Caco-2 (cell line): Measurements from ENCODE around the gene PPP2R5E. TPM values are rescaled to one million over a fixed set of nuclear protein-coding genes. Genes with fewer than 3 reads are reported as not detected.

ENCODE experiments used
- BruUV-seq: library from RNA; stranded (reverse); fragments of 400-500 nt; replicated peaks from 2 replicates; lab custom pipeline; 2021; lab: Mats Ljungman, UMichigan
- CTCF ChIA-PET: fragments of 300-600 bp; sonication (Branson Sonifier 250); formaldehyde crosslinking; loops from one replicate; lab custom pipeline; 2022; ENCODE audit warnings: antibody characterized with exemption; lab: Charles Lee
- POLR2A ChIA-PET: fragments of 300-600 bp; sonication (Branson Sonifier 250); formaldehyde crosslinking; loops from one replicate; lab custom pipeline; 2022; ENCODE audit warnings: antibody characterized with exemption; lab: Charles Lee
- DNase-seq, 2 experiments: peaks; one replicate each; pipeline versions ENCODE4 v3.0.0 to v3.0.0-alpha.2; 2020 to 2022
- H3K27me3 ChIP-seq: replicated peaks from 2 replicates; pipeline ENCODE4 v1.6.0; 2011; ENCODE audit warnings: low read length; ENCODE audit not compliant: control insufficient read depth, insufficient read depth
- H3K36me3 ChIP-seq: 2 replicates; pipeline ENCODE4 v1.5.1; 2011; ENCODE audit warnings: low read length; ENCODE audit not compliant: control insufficient read depth, insufficient read depth
- H3K4me1 ChIP-seq: fragments of 250-450 bp; sonication (Bioruptor Pico); 2 replicates; pipeline ENCODE4 v1.5.1; 2020; ENCODE audit warnings: mild to moderate bottlenecking
- H3K4me3 ChIP-seq: 2 replicates; pipeline ENCODE4 v1.5.1; 2011; ENCODE audit warnings: low read depth, mild to moderate bottlenecking, control low read depth, low read length
- H3K9me3 ChIP-seq: fragments of 250-450 bp; sonication (Bioruptor Pico); 2 replicates; pipeline ENCODE4 v1.5.1; 2020; ENCODE audit warnings: mild to moderate bottlenecking, moderate library complexity
- H3K27ac Mint-ChIP-seq: one replicate; pipeline ENCODE4 v1.8.0; 2022; ENCODE audit warnings: mixed read lengths; ENCODE audit not compliant: unreplicated experiment
- H3K27me3 Mint-ChIP-seq: one replicate; pipeline ENCODE4 v1.8.0; 2022; ENCODE audit warnings: mixed read lengths; ENCODE audit not compliant: insufficient read depth, unreplicated experiment
- H3K36me3 Mint-ChIP-seq: one replicate; pipeline ENCODE4 v1.8.0; 2022; ENCODE audit warnings: mild to moderate bottlenecking, mixed read lengths; ENCODE audit not compliant: insufficient read depth, unreplicated experiment
- H3K4me1 Mint-ChIP-seq: one replicate; pipeline ENCODE4 v1.8.0; 2022; ENCODE audit warnings: low read depth, mixed read lengths; ENCODE audit not compliant: unreplicated experiment
- H3K4me3 Mint-ChIP-seq: one replicate; pipeline ENCODE4 v1.8.0; 2022; ENCODE audit warnings: mild to moderate bottlenecking, moderate library complexity, mixed read lengths; ENCODE audit not compliant: unreplicated experiment
- H3K9me3 Mint-ChIP-seq: one replicate; pipeline ENCODE4 v1.8.0; 2022; ENCODE audit warnings: mixed read lengths; ENCODE audit not compliant: unreplicated experiment
- intact Hi-C: fragments of 100-400 bp; cut with micrococcal nuclease; formaldehyde crosslinking; loops from one replicate; pipeline ENCODE4 v1.10.0; 2022; ENCODE audit not compliant: unreplicated experiment
- total RNA-seq: library from RNA; stranded (reverse); gene quantifications from 2 replicates; pipeline ENCODE4 v1.2.3, GENCODE V29; 2022
- TF ChIP-seq, protein P1 (sequence below), 2 experiments: fragments of 200-600 bp in 1 of 2; IDR thresholded peaks; 1 replicate in 1 of 2; 2 replicates in 1 of 2; pipeline versions ENCODE4 v1.5.1 to v1.8.0; 2011 to 2022; ENCODE audit warnings: antibody characterized with exemption in 1 of 2, control low read depth in 1 of 2, inconsistent platforms in 1 of 2, low read depth in 1 of 2, low read length in 1 of 2, mild to moderate bottlenecking in 1 of 2, moderate library complexity in 1 of 2; ENCODE audit not compliant: insufficient read depth in 1 of 2, severe bottlenecking in 1 of 2, unreplicated experiment in 1 of 2

Gene PPP2R5E
- total RNA-seq, 1 experiment from 2014 or later, result 58.6 TPM

DNA sequence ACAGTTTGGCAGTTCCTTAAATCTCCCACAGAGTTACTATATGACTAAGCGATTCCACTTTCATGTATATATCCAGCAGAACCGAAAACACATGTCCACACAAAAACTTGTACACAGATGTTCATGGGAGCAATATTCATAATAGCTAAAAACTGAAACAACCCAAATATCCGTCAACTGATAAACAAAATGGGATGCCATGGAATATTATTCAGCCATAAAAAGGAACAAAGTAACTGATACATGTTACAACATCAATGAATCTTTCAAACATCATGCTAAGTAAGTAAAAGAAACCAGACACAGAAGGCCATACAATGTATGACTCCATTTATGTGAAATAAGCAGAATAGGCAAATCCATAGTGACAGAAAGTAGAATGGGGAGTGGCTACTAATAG lies 144.2 kb downstream of the PPP2R5E start:
- intact Hi-C loops, result no loop called here

DNA sequence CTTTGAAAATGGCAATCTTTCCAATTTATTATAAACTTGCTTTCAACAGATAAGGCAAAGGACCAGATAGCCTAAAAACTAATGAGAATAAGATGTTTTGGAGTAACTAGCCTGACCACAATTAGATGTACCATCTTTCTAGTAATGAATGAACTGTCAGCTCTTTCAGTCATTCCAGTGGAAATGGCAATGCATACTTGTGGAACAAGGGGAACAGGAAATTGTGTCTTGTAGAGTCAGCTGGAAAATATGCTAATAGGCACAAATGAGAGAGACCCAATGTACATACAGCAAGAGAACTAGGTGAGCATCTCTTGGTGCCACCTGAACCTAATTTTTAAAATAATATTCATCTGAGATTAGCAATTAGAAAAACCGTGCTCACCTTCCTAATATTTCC lies 148.3 kb downstream of the PPP2R5E start:
- no peak overlapping the region for H3K4me3 ChIP-seq
- H3K27me3 Mint-ChIP-seq, result no peaks in the 10 kb centered on the region
- CTCF ChIA-PET, result no interaction called here
- no peaks in the 10 kb centered on the region; the same call in none of the 2 replicates for H3K36me3 ChIP-seq
- DNase-seq, result no peak
- H3K4me1 Mint-ChIP-seq, result no peaks in the 10 kb centered on the region
- peaks cover 7% of the 10 kb centered on the region; the same call in 1 of the 2 replicates for H3K4me1 ChIP-seq
- no peaks in the 10 kb centered on the region for H3K9me3 Mint-ChIP-seq
- no peaks in the 10 kb centered on the region for H3K27me3 ChIP-seq
- no TSS peak for BruUV-seq
- no peak overlapping the region for H3K4me3 Mint-ChIP-seq
- intact Hi-C loops, result no loop called here
- TF ChIP-seq, protein P1, sequence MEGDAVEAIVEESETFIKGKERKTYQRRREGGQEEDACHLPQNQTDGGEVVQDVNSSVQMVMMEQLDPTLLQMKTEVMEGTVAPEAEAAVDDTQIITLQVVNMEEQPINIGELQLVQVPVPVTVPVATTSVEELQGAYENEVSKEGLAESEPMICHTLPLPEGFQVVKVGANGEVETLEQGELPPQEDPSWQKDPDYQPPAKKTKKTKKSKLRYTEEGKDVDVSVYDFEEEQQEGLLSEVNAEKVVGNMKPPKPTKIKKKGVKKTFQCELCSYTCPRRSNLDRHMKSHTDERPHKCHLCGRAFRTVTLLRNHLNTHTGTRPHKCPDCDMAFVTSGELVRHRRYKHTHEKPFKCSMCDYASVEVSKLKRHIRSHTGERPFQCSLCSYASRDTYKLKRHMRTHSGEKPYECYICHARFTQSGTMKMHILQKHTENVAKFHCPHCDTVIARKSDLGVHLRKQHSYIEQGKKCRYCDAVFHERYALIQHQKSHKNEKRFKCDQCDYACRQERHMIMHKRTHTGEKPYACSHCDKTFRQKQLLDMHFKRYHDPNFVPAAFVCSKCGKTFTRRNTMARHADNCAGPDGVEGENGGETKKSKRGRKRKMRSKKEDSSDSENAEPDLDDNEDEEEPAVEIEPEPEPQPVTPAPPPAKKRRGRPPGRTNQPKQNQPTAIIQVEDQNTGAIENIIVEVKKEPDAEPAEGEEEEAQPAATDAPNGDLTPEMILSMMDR (IDR thresholded peaks at IDR 0.05; ENCODE audit: insufficient read depth in 1 of 2, low read depth in 1 of 2, low read length in 1 of 2, severe bottlenecking in 1 of 2, unreplicated experiment in 1 of 2), result no peak
- peak overlapping the region; percentile 9 for H3K27ac Mint-ChIP-seq
- no peaks in the 10 kb centered on the region for H3K9me3 ChIP-seq
- peaks cover 49% of the 10 kb centered on the region for H3K36me3 Mint-ChIP-seq
- POLR2A ChIA-PET, result no interaction called here

More for the DNA sequence above, 144.2 kb downstream of the PPP2R5E start:
- no peak overlapping the region for H3K4me3 Mint-ChIP-seq
- no peak for DNase-seq
- H3K36me3 ChIP-seq, result no peaks in the 10 kb centered on the region; the same call in 1 of the 2 replicates
- no peak overlapping the region for H3K4me3 ChIP-seq
- ChIA-PET CTCF (no interaction called here), POLR2A (no interaction called here)
- no peaks in the 10 kb centered on the region for H3K27me3 Mint-ChIP-seq
- TF ChIP-seq, protein P1 (IDR thresholded peaks at IDR 0.05; ENCODE audit: insufficient read depth in 1 of 2, low read depth in 1 of 2, low read length in 1 of 2, severe bottlenecking in 1 of 2, unreplicated experiment in 1 of 2), result no peak
- no peaks in the 10 kb centered on the region for H3K9me3 ChIP-seq
- no peaks in the 10 kb centered on the region for H3K4me1 Mint-ChIP-seq
- H3K36me3 Mint-ChIP-seq, result peaks cover 35% of the 10 kb centered on the region
- BruUV-seq, result no TSS peak
- H3K27me3 ChIP-seq, result no peaks in the 10 kb centered on the region
- peaks cover 7% of the 10 kb centered on the region; the same call in 1 of the 2 replicates for H3K4me1 ChIP-seq
- no peak overlapping the region for H3K27ac Mint-ChIP-seq
- H3K9me3 Mint-ChIP-seq, result no peaks in the 10 kb centered on the region

DNA sequence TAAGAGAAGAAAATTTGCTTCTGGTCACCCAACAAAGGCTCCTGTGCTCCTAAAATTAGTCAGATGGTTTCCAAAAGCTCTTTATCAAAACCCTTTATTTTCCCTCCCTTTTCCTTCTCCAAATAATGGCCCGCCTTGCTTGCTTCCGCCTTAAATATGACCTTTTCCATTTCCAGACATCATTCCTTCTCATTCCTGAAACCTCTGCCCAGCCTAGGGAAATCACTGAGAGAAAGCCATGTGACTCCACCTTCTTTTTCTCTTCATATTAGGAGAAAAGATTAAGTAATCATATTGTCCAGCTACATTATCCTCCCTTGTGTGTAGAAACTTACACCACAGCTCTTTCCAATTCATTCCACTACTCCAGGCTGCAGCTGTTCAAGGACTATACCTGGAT lies 148.7 kb downstream of the PPP2R5E start:
- ChIA-PET CTCF (no interaction called here), POLR2A (no interaction called here)
- no peak for DNase-seq
- Mint-ChIP-seq H3K4me3 (no peak overlapping the region), H3K27me3 (no peaks in the 10 kb centered on the region), H3K9me3 (no peaks in the 10 kb centered on the region), H3K27ac (peak overlapping the region; percentile 9), H3K4me1 (no peaks in the 10 kb centered on the region), H3K36me3 (peaks cover 47% of the 10 kb centered on the region)
- Histone ChIP-seq H3K36me3 (no peaks in the 10 kb centered on the region; the same call in none of the 2 replicates), H3K9me3 (no peaks in the 10 kb centered on the region), H3K4me3 (no peak overlapping the region), H3K4me1 (peaks cover 7% of the 10 kb centered on the region; the same call in 1 of the 2 replicates), H3K27me3 (no peaks in the 10 kb centered on the region)
- TF ChIP-seq, protein P1 (IDR thresholded peaks at IDR 0.05; ENCODE audit: insufficient read depth in 1 of 2, low read depth in 1 of 2, low read length in 1 of 2, severe bottlenecking in 1 of 2, unreplicated experiment in 1 of 2), result no peak
- intact Hi-C loops, result no loop called here
- BruUV-seq, result no TSS peak
